Endometrial microvascular endothelial cells (primary cell): ENCODE measurements around the gene AR. TPM values are rescaled to one million over a fixed set of nuclear protein-coding genes. Genes with fewer than 3 reads are reported as not detected.

Experiments used
- in situ Hi-C: cut with HindIII; loops from 2 replicates; pipeline ENCODE4 v1.10.0; 2017; ENCODE audit warnings: low sequenced_read_pairs, low pct_unique_long_range_greater_than_20kb; ENCODE audit errors: inconsistent ontology term
- total RNA-seq: library from RNA; depleted of rRNA; stranded (reverse); fragments of >200 nt; gene quantifications from one replicate; pipeline ENCODE4 v1.2.3, GENCODE V29; 2015; ENCODE audit errors: inconsistent ontology term

AR gene, protein sequence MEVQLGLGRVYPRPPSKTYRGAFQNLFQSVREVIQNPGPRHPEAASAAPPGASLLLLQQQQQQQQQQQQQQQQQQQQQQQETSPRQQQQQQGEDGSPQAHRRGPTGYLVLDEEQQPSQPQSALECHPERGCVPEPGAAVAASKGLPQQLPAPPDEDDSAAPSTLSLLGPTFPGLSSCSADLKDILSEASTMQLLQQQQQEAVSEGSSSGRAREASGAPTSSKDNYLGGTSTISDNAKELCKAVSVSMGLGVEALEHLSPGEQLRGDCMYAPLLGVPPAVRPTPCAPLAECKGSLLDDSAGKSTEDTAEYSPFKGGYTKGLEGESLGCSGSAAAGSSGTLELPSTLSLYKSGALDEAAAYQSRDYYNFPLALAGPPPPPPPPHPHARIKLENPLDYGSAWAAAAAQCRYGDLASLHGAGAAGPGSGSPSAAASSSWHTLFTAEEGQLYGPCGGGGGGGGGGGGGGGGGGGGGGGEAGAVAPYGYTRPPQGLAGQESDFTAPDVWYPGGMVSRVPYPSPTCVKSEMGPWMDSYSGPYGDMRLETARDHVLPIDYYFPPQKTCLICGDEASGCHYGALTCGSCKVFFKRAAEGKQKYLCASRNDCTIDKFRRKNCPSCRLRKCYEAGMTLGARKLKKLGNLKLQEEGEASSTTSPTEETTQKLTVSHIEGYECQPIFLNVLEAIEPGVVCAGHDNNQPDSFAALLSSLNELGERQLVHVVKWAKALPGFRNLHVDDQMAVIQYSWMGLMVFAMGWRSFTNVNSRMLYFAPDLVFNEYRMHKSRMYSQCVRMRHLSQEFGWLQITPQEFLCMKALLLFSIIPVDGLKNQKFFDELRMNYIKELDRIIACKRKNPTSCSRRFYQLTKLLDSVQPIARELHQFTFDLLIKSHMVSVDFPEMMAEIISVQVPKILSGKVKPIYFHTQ
- 0.93 TPM for total RNA-seq

GRCh38 chrX:67543818-67544217 lies at the start of gene AR:
Gene AR, plus strand, starts transcription at chrX:67544021. Its CDS starts 1,126 bp downstream, at chrX:67545147.
- in situ Hi-C loops: no loop called here

GRCh38 chrX:67500617-67501016 lies 43.2 kb upstream of the AR start:
- in situ Hi-C loops: no loop called here

DNA sequence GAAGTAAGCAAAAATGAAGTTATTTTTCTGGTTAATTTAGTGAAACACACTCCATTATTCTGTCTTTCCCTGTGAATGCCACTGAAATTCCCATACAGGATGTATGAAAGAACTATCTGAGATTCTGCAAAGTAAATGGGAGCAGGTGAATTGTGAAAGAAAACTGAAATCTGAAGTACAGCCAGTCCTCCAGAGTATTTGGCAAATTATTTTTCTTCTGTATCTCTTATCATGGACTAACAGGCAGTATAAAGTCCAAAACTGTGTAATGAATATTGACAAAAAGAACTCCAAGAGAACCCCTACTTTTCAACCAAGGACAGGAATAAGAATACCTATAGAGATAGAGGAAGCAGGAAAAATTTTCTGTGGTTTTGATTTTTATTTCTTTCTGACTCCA lies 40.8 kb upstream of the AR start:
- in situ Hi-C loops: no loop called here

GRCh38 chrX:67503453-67503852 lies 40.4 kb upstream of the AR start:
- in situ Hi-C loops: no loop called here

DNA sequence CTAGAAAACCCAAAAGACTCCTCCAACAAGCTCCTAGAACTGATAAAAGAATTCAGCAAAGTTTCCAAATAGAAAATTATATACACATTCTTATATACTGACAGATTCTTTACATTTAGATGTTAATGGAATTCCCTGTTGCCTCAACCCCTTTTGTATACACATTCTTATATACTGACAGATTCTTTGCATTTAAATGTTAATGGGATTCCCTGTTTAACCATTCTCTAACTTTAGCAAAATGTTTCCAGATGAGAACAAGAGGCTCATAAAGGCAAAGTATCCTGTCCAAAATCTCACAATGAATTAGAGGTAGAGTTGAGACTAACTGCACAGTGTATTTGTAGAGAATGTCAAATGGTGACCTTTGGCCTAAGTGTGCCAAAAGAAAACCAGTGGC lies 23.1 kb upstream of the AR start:
- in situ Hi-C loops: no loop called here

DNA sequence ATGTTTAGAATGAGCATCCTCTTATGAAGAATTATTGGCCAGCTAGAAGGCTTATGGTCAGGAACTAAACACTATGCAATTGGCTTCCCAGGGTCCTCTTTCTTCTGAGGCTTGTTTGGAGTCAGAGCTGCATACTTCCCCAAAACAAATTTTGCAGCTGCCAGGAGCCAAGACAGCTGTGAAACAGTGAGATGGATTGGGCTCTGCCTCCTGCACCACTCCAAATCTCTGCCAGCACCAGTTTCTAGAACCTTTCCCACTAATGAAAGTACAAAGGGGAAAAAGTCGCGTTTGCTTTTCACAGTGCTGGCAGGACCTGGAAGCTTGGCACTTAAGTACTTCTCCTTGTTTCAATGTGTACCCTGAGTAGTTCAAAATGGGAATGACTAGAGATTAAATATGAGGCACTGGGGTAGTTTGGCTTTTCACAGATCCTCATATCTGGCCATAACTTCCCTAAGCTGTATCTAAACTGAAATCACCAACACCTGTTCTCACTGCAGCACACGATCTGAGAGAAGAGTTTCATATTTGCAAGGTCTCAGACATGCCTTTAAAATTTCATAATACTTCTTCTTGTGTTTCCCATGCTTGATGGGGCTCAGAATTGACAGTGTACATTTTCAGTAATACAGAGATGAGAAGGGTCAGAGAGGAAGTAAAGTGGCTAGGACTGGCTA lies 20.7 kb upstream of the AR start:
- in situ Hi-C loops: no loop called here

- in situ Hi-C loops: no loop called here
Observed at GRCh38 chrX:67523932-67524331, 19.9 kb upstream of the AR start.

DNA sequence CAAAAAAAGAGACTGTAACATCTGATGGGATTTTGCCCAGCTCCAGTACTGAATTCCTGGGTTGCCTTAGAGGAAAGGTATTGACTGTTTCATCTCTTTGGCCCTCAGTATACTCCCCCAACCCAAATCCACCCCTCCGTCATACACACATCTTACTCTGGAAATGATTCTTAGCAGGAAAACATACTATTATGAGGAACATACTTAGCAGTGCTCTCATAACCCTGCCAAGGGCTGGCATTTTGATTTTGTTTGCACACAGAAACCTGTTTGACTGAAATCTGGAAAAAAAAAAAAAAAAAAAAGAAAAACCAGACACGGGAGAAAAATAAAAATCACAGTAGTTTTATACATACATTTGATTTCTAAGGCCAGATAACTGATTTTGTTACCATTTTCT lies 19.4 kb upstream of the AR start:
- in situ Hi-C loops: no loop called here

- in situ Hi-C loops: no loop called here
Observed at GRCh38 chrX:67524950-67525691, 18.7 kb upstream of the AR start.

DNA sequence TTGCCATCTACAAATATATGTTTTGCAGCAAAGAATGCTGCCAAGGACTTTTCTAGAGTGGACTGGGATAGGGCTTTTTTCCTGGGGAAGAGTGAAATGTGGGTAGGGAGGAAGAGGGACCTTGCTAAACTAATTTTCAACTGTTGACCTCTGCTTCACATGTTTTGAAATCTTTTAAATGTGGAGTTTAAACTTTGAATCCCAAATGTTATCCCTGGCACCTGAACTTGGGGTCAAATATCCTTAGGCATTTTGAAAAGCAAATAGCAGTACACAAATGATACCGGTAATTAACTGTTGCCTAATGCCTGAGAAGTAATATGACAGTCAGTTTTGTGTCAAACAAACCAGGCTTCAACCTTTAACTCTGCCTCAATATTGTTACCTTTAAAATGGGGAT lies 7.3 kb upstream of the AR start:
- in situ Hi-C loops: no loop called here

GRCh38 chrX:67538383-67538782 lies 5.4 kb upstream of the AR start:
- in situ Hi-C loops: no loop called here

GRCh38 chrX:67544281-67545035 lies 637 bp downstream of the AR start:
- in situ Hi-C loops: no loop called here

GRCh38 chrX:67545036-67545821 lies 1.4 kb downstream of the AR start:
- in situ Hi-C loops: no loop called here

DNA sequence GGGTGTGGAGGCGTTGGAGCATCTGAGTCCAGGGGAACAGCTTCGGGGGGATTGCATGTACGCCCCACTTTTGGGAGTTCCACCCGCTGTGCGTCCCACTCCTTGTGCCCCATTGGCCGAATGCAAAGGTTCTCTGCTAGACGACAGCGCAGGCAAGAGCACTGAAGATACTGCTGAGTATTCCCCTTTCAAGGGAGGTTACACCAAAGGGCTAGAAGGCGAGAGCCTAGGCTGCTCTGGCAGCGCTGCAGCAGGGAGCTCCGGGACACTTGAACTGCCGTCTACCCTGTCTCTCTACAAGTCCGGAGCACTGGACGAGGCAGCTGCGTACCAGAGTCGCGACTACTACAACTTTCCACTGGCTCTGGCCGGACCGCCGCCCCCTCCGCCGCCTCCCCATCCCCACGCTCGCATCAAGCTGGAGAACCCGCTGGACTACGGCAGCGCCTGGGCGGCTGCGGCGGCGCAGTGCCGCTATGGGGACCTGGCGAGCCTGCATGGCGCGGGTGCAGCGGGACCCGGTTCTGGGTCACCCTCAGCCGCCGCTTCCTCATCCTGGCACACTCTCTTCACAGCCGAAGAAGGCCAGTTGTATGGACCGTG lies 2.2 kb downstream of the AR start:
- in situ Hi-C loops: no loop called here

DNA sequence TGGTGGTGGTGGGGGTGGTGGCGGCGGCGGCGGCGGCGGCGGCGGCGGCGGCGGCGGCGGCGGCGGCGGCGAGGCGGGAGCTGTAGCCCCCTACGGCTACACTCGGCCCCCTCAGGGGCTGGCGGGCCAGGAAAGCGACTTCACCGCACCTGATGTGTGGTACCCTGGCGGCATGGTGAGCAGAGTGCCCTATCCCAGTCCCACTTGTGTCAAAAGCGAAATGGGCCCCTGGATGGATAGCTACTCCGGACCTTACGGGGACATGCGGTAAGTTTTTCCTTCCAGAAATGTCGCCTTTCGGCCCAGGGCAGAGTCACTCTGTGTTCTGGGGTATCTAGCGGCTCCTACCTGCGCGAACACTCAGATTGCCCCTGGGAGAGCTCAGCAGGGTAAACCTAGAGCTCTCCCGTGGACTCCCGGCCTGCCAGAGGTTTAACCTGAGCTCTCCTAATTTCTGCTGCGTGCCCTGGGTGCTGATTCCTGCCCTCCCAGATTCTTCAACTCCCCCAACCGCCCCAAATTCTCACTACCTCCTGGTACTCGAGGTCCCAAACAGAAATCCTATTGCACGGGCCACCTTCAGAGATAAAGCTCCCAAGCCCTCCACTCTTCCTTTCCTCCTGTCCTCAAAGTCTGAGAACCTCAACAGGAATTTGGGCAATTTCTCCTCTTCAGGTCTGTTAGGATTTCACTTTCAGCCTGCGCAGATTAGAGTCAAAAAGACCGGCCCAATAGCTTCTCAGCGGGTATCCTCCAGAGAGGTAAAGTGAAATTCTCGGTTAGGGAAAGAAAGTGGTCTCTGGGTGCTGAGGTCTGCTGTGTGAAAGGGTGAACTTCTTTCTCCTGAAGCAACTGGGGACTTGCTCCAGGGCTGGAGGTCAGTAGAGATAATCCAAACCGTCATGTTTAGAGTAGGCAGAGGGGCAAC lies 2.9 kb downstream of the AR start:
- in situ Hi-C loops: no loop called here

GRCh38 chrX:67555578-67556203 lies 11.9 kb downstream of the AR start:
- in situ Hi-C loops: no loop called here
